Measurements from ENCODE around the gene ACACA.

- no peak for TF ChIP-seq CTCF (IDR thresholded peaks at IDR 0.05)
- TF ChIP-seq POLR2A (IDR thresholded peaks at IDR 0.05): no peak
Observed at GRCh38 chr17:37305406-37305905, 101.2 kb downstream of the ACACA start.

Measured in suprapubic skin (tissue), 3 donors.